ENCODE measurements around the gene KCNE1. TPM values are rescaled to one million over a fixed set of nuclear protein-coding genes. Genes with fewer than 3 reads are reported as not detected.
"Not testable (repeated sequence)": the region's sequence is repeated elsewhere in the genome, so short reads cannot be mapped to it uniquely, and the experiment has no call there.

The KCNE1 gene
- total RNA-seq, 1 experiment from 2014 or later = 0.13 TPM

DNA sequence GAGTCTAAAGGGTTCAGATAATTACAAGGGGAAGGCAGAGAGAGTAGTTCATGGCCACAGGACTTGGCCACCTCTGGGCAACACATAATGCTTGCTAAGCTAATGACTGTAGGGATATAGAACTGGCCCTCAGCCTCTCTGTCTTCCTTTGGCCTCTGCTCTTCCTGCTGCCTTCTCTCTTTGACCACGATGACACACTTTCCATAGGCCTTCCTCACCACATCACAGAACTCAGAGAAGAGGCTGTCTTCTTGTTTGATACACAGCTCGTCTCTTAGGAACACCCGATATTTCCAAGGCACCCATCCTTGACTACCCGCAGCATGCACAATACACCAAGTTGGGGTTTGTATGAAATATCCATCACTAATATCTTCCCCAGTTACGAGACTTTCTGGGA is 111.5 kb downstream of the KCNE1 start:
- BruUV-seq (replicated peaks); H3K36me3 ChIP-seq (ENCODE audit: insufficient read depth, low read length, poor library complexity, severe bottlenecking); CTCF ChIA-PET; H3K9me3 ChIP-seq (ENCODE audit: low read depth, low read length, poor library complexity, severe bottlenecking); H3K4me3 ChIP-seq (ENCODE audit: low read depth, low read length, poor library complexity, severe bottlenecking); H3K27me3 ChIP-seq (replicated peaks; ENCODE audit: insufficient read depth, low read depth, low read length, poor library complexity); H3K27ac ChIP-seq (ENCODE audit: low read depth, low read length, poor library complexity, severe bottlenecking); H3K4me1 ChIP-seq (ENCODE audit: insufficient read depth, low read length, poor library complexity, severe bottlenecking); POLR2A ChIA-PET (ENCODE audit: low non-redundant PET); intact Hi-C loops (cut with micrococcal nuclease; ENCODE audit: unreplicated experiment); DNase-seq (ENCODE audit: low spot score): not testable (repeated sequence)

Other genes with a start within 250 kb of the KCNE1 start
- gene KCNE2, start 148.2 kb downstream of the KCNE1 start, total RNA-seq (2021) = 0.31 and 0.39 TPM in 2 replicates
- 1.3 and 7.7 TPM in 2 replicates for gene SMIM11, start 136.7 kb downstream of the KCNE1 start, total RNA-seq (2021)
- not detected in 2 replicates for gene SMIM34, start 88.3 kb downstream of the KCNE1 start, total RNA-seq (2021)
- 5.4 and 8.2 TPM in 2 replicates for gene RCAN1, start 102.9 kb upstream of the KCNE1 start, total RNA-seq (2021)
- not detected in 2 replicates for gene CLIC6, start 156.8 kb upstream of the KCNE1 start, total RNA-seq (2021)